ENCODE results near the gene PAPLN.

PAPLN gene

GRCh38 chr14:73232984-73233383, 4.3 kb upstream of the PAPLN start:
- DNase-seq (ENCODE audit: low read depth), result peak; percentile 20

- no peak for DNase-seq (ENCODE audit: low read depth)
Measured at GRCh38 chr14:73233564-73233963, 3.7 kb upstream of the PAPLN start.

GRCh38 chr14:73234029-73234428, 3.3 kb upstream of the PAPLN start:
- DNase-seq (ENCODE audit: low read depth), result no peak

GRCh38 chr14:73234586-73235394, 2.5 kb upstream of the PAPLN start:
- DNase-seq (ENCODE audit: low read depth), result no peak

GRCh38 chr14:73235531-73236155, 1.7 kb upstream of the PAPLN start:
- DNase-seq (ENCODE audit: low read depth), result peak; percentile 62

- no peak for DNase-seq (ENCODE audit: low read depth)
Measured at GRCh38 chr14:73236157-73236556, 1.1 kb upstream of the PAPLN start.

GRCh38 chr14:73236752-73237218, 521 bp upstream of the PAPLN start:
- DNase-seq (ENCODE audit: low read depth), result no peak

GRCh38 chr14:73237786-73238423, 599 bp downstream of the PAPLN start:
- no peak for DNase-seq (ENCODE audit: low read depth)

- DNase-seq (ENCODE audit: low read depth), result peak; percentile 82
Measured at GRCh38 chr14:73238424-73238852, 1.1 kb downstream of the PAPLN start.

GRCh38 chr14:73238941-73239340, 1.6 kb downstream of the PAPLN start:
- no peak for DNase-seq (ENCODE audit: low read depth)

GRCh38 chr14:73239393-73240241, 2.3 kb downstream of the PAPLN start:
- peak; percentile 55 for DNase-seq (ENCODE audit: low read depth)

GRCh38 chr14:73240816-73241480, 3.6 kb downstream of the PAPLN start:
- DNase-seq (ENCODE audit: low read depth), result no peak

- peak; percentile 43 for DNase-seq (ENCODE audit: low read depth)
Measured at GRCh38 chr14:73241481-73242165, 4.3 kb downstream of the PAPLN start.

GRCh38 chr14:73242357-73242901, 5.1 kb downstream of the PAPLN start:
- DNase-seq (ENCODE audit: low read depth), result peak; percentile 51

GRCh38 chr14:73243341-73243740, 6.0 kb downstream of the PAPLN start:
- no peak for DNase-seq (ENCODE audit: low read depth)

GRCh38 chr14:73243748-73244147, 6.4 kb downstream of the PAPLN start:
- DNase-seq (ENCODE audit: low read depth), result no peak

- DNase-seq (ENCODE audit: low read depth), result no peak
Measured at GRCh38 chr14:73244541-73245290, 7.4 kb downstream of the PAPLN start.

GRCh38 chr14:73245480-73246325, 8.4 kb downstream of the PAPLN start:
- DNase-seq (ENCODE audit: low read depth), result peak; percentile 40

Measured in amniotic epithelial cell (primary cell).